ENCODE data around the gene FGG. TPM values are rescaled to one million over a fixed set of nuclear protein-coding genes. Genes with fewer than 3 reads are reported as not detected.

Gene FGG
- total RNA-seq, 2 experiments from 2014 or later, result not detected

DNA sequence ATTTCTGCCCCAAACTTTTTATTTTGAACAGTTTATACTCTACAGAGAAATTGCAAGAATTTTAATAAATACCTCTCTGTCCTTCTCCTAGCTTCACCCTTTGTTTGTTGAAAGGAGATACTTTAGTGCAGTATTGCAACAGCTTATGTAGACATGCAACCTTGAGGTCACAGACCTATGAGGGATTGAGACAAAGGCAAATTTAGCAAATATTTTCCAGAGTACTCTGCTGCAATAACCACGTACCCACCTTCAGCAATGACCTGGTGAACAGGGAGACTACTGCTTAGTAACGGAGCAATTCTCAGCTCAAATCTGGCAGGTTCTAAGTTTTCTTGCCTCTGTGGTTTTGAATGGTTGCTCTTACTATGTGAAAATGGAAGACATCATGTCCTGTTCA, 35.1 kb downstream of the FGG start:
- intact Hi-C loops (cut with micrococcal nuclease; ENCODE audit: unreplicated experiment), result no loop called here
- no peak for TF ChIP-seq EZH2phosphoT487 (IDR thresholded peaks at IDR 0.05; ENCODE audit: borderline replicate concordance, low read depth, low read length)
- TF ChIP-seq, protein P1, sequence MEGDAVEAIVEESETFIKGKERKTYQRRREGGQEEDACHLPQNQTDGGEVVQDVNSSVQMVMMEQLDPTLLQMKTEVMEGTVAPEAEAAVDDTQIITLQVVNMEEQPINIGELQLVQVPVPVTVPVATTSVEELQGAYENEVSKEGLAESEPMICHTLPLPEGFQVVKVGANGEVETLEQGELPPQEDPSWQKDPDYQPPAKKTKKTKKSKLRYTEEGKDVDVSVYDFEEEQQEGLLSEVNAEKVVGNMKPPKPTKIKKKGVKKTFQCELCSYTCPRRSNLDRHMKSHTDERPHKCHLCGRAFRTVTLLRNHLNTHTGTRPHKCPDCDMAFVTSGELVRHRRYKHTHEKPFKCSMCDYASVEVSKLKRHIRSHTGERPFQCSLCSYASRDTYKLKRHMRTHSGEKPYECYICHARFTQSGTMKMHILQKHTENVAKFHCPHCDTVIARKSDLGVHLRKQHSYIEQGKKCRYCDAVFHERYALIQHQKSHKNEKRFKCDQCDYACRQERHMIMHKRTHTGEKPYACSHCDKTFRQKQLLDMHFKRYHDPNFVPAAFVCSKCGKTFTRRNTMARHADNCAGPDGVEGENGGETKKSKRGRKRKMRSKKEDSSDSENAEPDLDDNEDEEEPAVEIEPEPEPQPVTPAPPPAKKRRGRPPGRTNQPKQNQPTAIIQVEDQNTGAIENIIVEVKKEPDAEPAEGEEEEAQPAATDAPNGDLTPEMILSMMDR (conservative IDR thresholded peaks at IDR 0.05; ENCODE audit: low read length), result no peak
- H2AFZ ChIP-seq (ENCODE audit: low read length), result no peak overlapping the region
- no peaks in the 10 kb centered on the region for H4K20me1 ChIP-seq (ENCODE audit: insufficient read depth, low read length)
- BruUV-seq (replicated peaks), result no TSS peak
- no peaks in the 10 kb centered on the region for H3K36me3 ChIP-seq (ENCODE audit: insufficient read depth, low read length)
- H3K4me1 ChIP-seq (ENCODE audit: insufficient read depth, low read length, poor library complexity, severe bottlenecking), result no peaks in the 10 kb centered on the region
- ChIA-PET POLR2A (no interaction called here), CTCF (ENCODE audit: unreplicated experiment) (no interaction called here)
- H3K4me3 ChIP-seq (ENCODE audit: low read depth, low read length, poor library complexity, severe bottlenecking), result no peak overlapping the region
- no peak overlapping the region for H3K4me2 ChIP-seq (ENCODE audit: low read length)
- no peaks in the 10 kb centered on the region for H3K9me2 ChIP-seq (ENCODE audit: insufficient read depth, low read length)
- no peak for DNase-seq (ENCODE audit: low spot score)
- no peak overlapping the region for H3K27ac ChIP-seq (ENCODE audit: low read depth, low read length, poor library complexity, severe bottlenecking)
- no peaks in the 10 kb centered on the region for H3K9me3 ChIP-seq (ENCODE audit: low read length)
- no peaks in the 10 kb centered on the region for H3K79me2 ChIP-seq (ENCODE audit: insufficient read depth, low read depth, low read length)

DNA sequence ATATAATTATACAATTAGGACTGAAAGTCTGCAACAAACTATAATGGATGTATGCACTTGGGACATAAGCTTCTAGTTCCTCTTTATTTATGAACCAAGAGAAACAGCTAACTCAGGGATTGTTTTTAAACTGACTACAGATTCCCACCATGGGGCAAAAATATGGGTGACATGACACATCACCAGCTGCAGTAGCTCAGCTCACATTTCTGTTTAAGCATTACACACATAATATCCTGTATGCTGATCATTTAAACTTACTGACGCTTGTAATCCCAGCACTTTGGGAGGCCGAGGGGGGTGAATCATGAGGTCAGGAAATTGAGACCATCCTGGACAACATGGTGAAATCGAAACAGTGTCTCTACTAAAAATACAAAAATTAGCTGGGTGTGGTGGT, 38.1 kb downstream of the FGG start:
- Histone ChIP-seq H3K9me2 (ENCODE audit: insufficient read depth, low read length) (no peaks in the 10 kb centered on the region), H3K4me1 (ENCODE audit: insufficient read depth, low read length, poor library complexity, severe bottlenecking) (no peaks in the 10 kb centered on the region), H4K20me1 (ENCODE audit: insufficient read depth, low read length) (no peaks in the 10 kb centered on the region), H3K4me3 (ENCODE audit: low read depth, low read length, poor library complexity, severe bottlenecking) (no peak overlapping the region), H3K36me3 (ENCODE audit: insufficient read depth, low read length) (no peaks in the 10 kb centered on the region), H3K79me2 (ENCODE audit: insufficient read depth, low read depth, low read length) (no peaks in the 10 kb centered on the region), H3K4me2 (ENCODE audit: low read length) (no peak overlapping the region), H3K27ac (ENCODE audit: low read depth, low read length, poor library complexity, severe bottlenecking) (no peak overlapping the region), H3K9me3 (ENCODE audit: low read length) (no peaks in the 10 kb centered on the region), H2AFZ (ENCODE audit: low read length) (no peak overlapping the region)
- CTCF ChIA-PET (ENCODE audit: unreplicated experiment), result no interaction called here
- BruUV-seq (replicated peaks), result no TSS peak
- POLR2A ChIA-PET, result no interaction called here
- DNase-seq (ENCODE audit: low spot score), result no peak
- intact Hi-C loops (cut with micrococcal nuclease; ENCODE audit: unreplicated experiment), result no loop called here
- TF ChIP-seq EZH2phosphoT487 (IDR thresholded peaks at IDR 0.05; ENCODE audit: borderline replicate concordance, low read depth, low read length), result no peak
- TF ChIP-seq, protein P1 (conservative IDR thresholded peaks at IDR 0.05; ENCODE audit: low read length), result no peak

DNA sequence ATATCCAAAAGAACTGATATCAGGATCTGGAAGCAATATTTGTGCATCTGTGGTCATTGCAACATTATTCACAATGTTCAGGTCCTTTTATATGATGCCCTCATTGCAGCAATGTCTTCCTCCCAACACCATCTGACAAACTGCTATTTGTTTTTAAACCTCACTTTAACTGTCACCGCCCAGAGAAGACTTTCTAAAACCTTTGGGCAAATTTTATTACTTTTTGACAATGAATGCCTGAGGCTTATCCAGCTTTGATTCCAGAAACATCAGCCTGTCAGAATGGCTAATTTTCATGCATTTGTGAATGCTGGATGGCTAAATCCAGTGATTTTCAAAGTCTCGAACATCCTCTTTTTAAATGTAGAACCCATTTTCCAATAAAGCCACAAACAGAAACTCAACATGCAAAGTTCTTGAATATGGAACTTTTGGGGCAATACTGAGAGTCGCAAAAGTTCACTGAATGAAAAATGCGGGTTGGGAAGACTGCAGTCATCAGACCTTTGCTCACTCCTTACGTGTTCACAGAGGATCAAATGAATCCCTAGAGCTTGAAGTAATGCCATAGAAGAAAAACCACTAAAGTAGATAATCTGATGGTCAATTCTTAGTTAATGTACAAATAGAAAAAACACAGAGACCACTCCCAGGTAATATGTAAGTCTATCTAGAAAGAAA, 39.1 kb downstream of the FGG start:
- POLR2A ChIA-PET, result interaction anchor here (1.2 kb wide), 1 partner anchor 10 kb away, joined by 3 read pairs; no protein-coding TSS in a partner anchor
- TF ChIP-seq, protein P1 (conservative IDR thresholded peaks at IDR 0.05; ENCODE audit: low read length), result no peak
- no peak for TF ChIP-seq EZH2phosphoT487 (IDR thresholded peaks at IDR 0.05; ENCODE audit: borderline replicate concordance, low read depth, low read length)

More for the DNA sequence above, 39.1 kb downstream of the FGG start:
- no peaks in the 10 kb centered on the region for H3K9me2 ChIP-seq (ENCODE audit: insufficient read depth, low read length)
- no peak for DNase-seq (ENCODE audit: low spot score)
- intact Hi-C loops (cut with micrococcal nuclease; ENCODE audit: unreplicated experiment), result no loop called here
- 0 out of 2 replicates have a peak overlapping the region, but pooled peaks have one; percentile 12 for H2AFZ ChIP-seq (ENCODE audit: low read length)
- CTCF ChIA-PET (ENCODE audit: unreplicated experiment), result no interaction called here
- H3K4me2 ChIP-seq (ENCODE audit: low read length), result no peak overlapping the region
- no peaks in the 10 kb centered on the region for H3K36me3 ChIP-seq (ENCODE audit: insufficient read depth, low read length)
- H3K27ac ChIP-seq (ENCODE audit: low read depth, low read length, poor library complexity, severe bottlenecking), result no peak overlapping the region
- H3K79me2 ChIP-seq (ENCODE audit: insufficient read depth, low read depth, low read length), result no peaks in the 10 kb centered on the region
- H4K20me1 ChIP-seq (ENCODE audit: insufficient read depth, low read length), result no peaks in the 10 kb centered on the region
- no peaks in the 10 kb centered on the region for H3K9me3 ChIP-seq (ENCODE audit: low read length)
- H3K4me1 ChIP-seq (ENCODE audit: insufficient read depth, low read length, poor library complexity, severe bottlenecking), result no peaks in the 10 kb centered on the region
- BruUV-seq (replicated peaks), result no TSS peak
- no peak overlapping the region for H3K4me3 ChIP-seq (ENCODE audit: low read depth, low read length, poor library complexity, severe bottlenecking)

Data from OCI-LY7 (cell line).